ENCODE results near the gene SMCO4. TPM values are rescaled to one million over a fixed set of nuclear protein-coding genes. Genes with fewer than 3 reads are reported as not detected.

SMCO4 gene
- 10 to 100 TPM in 2 of 4 donors, 1 to 10 TPM in 2; 6.7 to 71.1 (median 13.5) TPM for total RNA-seq

- no peak for TF ChIP-seq CTCF (IDR thresholded peaks at IDR 0.05; ENCODE audit: low read depth)
Measured at GRCh38 chr11:93543292-93543977, at the start of gene SMCO4. Gene SMCO4, minus strand, starts transcription at chr11:93543391. Its CDS starts 64,202 bp downstream, at chr11:93479189.

GRCh38 chr11:93591247-93591898 lies 48.2 kb upstream of the SMCO4 start:
- no peak for TF ChIP-seq CTCF (IDR thresholded peaks at IDR 0.05; ENCODE audit: low read depth)

GRCh38 chr11:93589347-93589746 lies 46.2 kb upstream of the SMCO4 start:
- TF ChIP-seq CTCF (IDR thresholded peaks at IDR 0.05; ENCODE audit: low read depth): no peak

- TF ChIP-seq CTCF (IDR thresholded peaks at IDR 0.05; ENCODE audit: low read depth): no peak
Measured at GRCh38 chr11:93587858-93588581, 44.8 kb upstream of the SMCO4 start.

GRCh38 chr11:93585758-93586157 lies 42.6 kb upstream of the SMCO4 start:
- no peak for TF ChIP-seq CTCF (IDR thresholded peaks at IDR 0.05; ENCODE audit: low read depth)

- no peak for TF ChIP-seq CTCF (IDR thresholded peaks at IDR 0.05; ENCODE audit: low read depth)
Measured at GRCh38 chr11:93583490-93583889, 40.3 kb upstream of the SMCO4 start.

GRCh38 chr11:93579187-93579751 lies 36.1 kb upstream of the SMCO4 start:
- TF ChIP-seq CTCF (IDR thresholded peaks at IDR 0.05; ENCODE audit: low read depth): no peak

Measured in subcutaneous adipose tissue (tissue), 4 donors.